HepG2 (cell line): ENCODE results near the gene NXF3. TPM values are rescaled to one million over a fixed set of nuclear protein-coding genes. Genes with fewer than 3 reads are reported as not detected.

Source experiments
- ATAC-seq: fragments of 200-7000 bp; cut with Tn5 transposase; 3 replicates; pipeline ENCODE4 v1.9.1; 2020; ENCODE audit warnings: mild to moderate bottlenecking, moderate library complexity
- BruUV-seq: library from RNA; stranded (reverse); fragments of 400-500 nt; replicated peaks from 2 replicates; lab custom pipeline; 2021; lab: Mats Ljungman, UMichigan
- CTCF ChIA-PET: fragments of 300-600 bp; formaldehyde crosslinking; extraction: SDS; loops from one replicate; lab custom pipeline; 2021; ENCODE audit warnings: low total read pairs, inconsistent platforms, low intra/inter-chr PET ratio; lab: Yijun Ruan, JAX
- POLR2A ChIA-PET: fragments of 350-600 bp; sonication (Branson Sonifier 250); formaldehyde crosslinking; loops from one replicate; lab custom pipeline; 2020; ENCODE audit warnings: antibody characterized with exemption, inconsistent platforms; lab: Yijun Ruan, JAX
- DNase-seq: peaks from one replicate; pipeline ENCODE4 v3.0.0-alpha.2; 2015; ENCODE audit warnings: low spot score
- FAIRE-seq: peaks from 3 replicates; lab custom pipeline; 2011; peaks lifted over from hg19 to GRCh38; lab: Jason Lieb, UNC
- H2AFZ ChIP-seq: one replicate; pipeline ENCODE4 v1.6.1; 2011; ENCODE audit warnings: low read length, inconsistent platforms
- H3K27ac ChIP-seq: fragments of 300-600 bp; 3 replicates; pipeline ENCODE4 v1.8.0; 2011; ENCODE audit warnings: mixed run types, mild to moderate bottlenecking, mixed read lengths, low read length, inconsistent platforms; ENCODE audit not compliant: insufficient read depth; ENCODE audit errors: extremely low read length
- H3K27me3 ChIP-seq, 2 experiments: fragments of 200-600 bp in 1 of 2; 2 replicates in 1 of 2; 3 replicates in 1 of 2; pipeline versions ENCODE4 v1.6.0 to v1.8.0; 2011; ENCODE audit warnings: low read length in 2 of 2, mild to moderate bottlenecking in 2 of 2, moderate library complexity in 2 of 2, inconsistent platforms in 1 of 2; ENCODE audit not compliant: insufficient read depth in 2 of 2, control insufficient read depth in 1 of 2
- H3K36me3 ChIP-seq, 2 experiments: fragments of 200-600 bp in 1 of 2; replicated peaks in 1 of 2; 2 replicates in 1 of 2; 3 replicates in 1 of 2; pipeline versions ENCODE4 v1.5.1 to v1.8.0; 2011; ENCODE audit warnings: low read length in 2 of 2, inconsistent platforms in 1 of 2; ENCODE audit not compliant: insufficient read depth in 2 of 2, control insufficient read depth in 1 of 2
- H3K4me1 ChIP-seq: 2 replicates; pipeline ENCODE4 v1.5.1; 2012; ENCODE audit warnings: low read length, inconsistent platforms; ENCODE audit not compliant: insufficient read depth
- H3K4me2 ChIP-seq: 2 replicates; pipeline ENCODE4 v1.6.0; 2011; ENCODE audit warnings: low read depth, low read length, inconsistent platforms
- H3K4me3 ChIP-seq, 3 experiments: fragments of 200-600 bp in 1 of 3; sonication (generic), shearing (Covaris generic) in 1 of 3; replicated peaks in 1 of 3; 2 replicates each; pipeline ENCODE4 v1.5.1; 2011 to 2016; ENCODE audit warnings: low read length in 3 of 3, inconsistent platforms in 2 of 3, low read depth in 2 of 3, mild to moderate bottlenecking in 2 of 3, control low read depth in 1 of 3, mixed read lengths in 1 of 3; ENCODE audit not compliant: insufficient read depth in 1 of 3
- H3K79me2 ChIP-seq: one replicate; pipeline ENCODE4 v1.6.1; 2011; ENCODE audit warnings: low read length, inconsistent platforms; ENCODE audit not compliant: insufficient read depth
- H3K9ac ChIP-seq: 2 replicates; pipeline ENCODE4 v1.6.0; 2011; ENCODE audit warnings: mild to moderate bottlenecking, low read depth, low read length, inconsistent platforms; ENCODE audit not compliant: insufficient read depth
- H3K9me3 ChIP-seq: 2 replicates; pipeline ENCODE4 v1.5.1; 2012; ENCODE audit warnings: mild to moderate bottlenecking, low read length
- H4K20me1 ChIP-seq: 2 replicates; pipeline ENCODE4 v1.6.0; 2011; ENCODE audit warnings: inconsistent platforms, mild to moderate bottlenecking, low read length, moderate library complexity; ENCODE audit not compliant: insufficient read depth
- DNMT1 ChIP-seq: sonication (generic); formaldehyde crosslinking; IDR thresholded peaks from 2 replicates; pipeline ENCODE4 v1.5.1; 2020; ENCODE audit warnings: mild to moderate bottlenecking, missing genetic modification reagents
- FLYWCH1 ChIP-seq: sonication (generic); formaldehyde crosslinking; IDR thresholded peaks from 2 replicates; pipeline ENCODE4 v1.8.1; 2023; ENCODE audit warnings: mild to moderate bottlenecking, missing genetic modification reagents
- IRX3 ChIP-seq: sonication (generic); formaldehyde crosslinking; IDR thresholded peaks from 2 replicates; pipeline ENCODE4 v1.8.1; 2023; ENCODE audit warnings: mild to moderate bottlenecking, low read depth, missing genetic modification reagents, borderline replicate concordance
- KDM6A ChIP-seq: IDR thresholded peaks from 2 replicates; pipeline ENCODE4 v1.6.1; 2016; ENCODE audit warnings: low read depth
- POLR2AphosphoS2 ChIP-seq: IDR thresholded peaks from 2 replicates; pipeline ENCODE4 v1.6.1; 2011; ENCODE audit warnings: low read depth, low read length, improper control_type of control experiment
- RFXAP ChIP-seq: sonication (generic); formaldehyde crosslinking; IDR thresholded peaks from 2 replicates; pipeline ENCODE4 v1.4.0; 2020; ENCODE audit warnings: missing genetic modification reagents, borderline replicate concordance
- SAP130 ChIP-seq: IDR thresholded peaks from 2 replicates; pipeline ENCODE4 v1.6.1; 2016; ENCODE audit warnings: low read depth
- YEATS4 ChIP-seq: sonication (generic); formaldehyde crosslinking; IDR thresholded peaks from 2 replicates; pipeline ENCODE4 v1.4.0; 2020; ENCODE audit warnings: missing genetic modification reagents, borderline replicate concordance
- ZFY ChIP-seq: sonication (generic); formaldehyde crosslinking; IDR thresholded peaks from 2 replicates; pipeline ENCODE4 v1.4.0; 2020; ENCODE audit warnings: missing genetic modification reagents
- ZNF142 ChIP-seq: sonication (generic); formaldehyde crosslinking; IDR thresholded peaks from 2 replicates; pipeline ENCODE4 v1.4.0; 2020; ENCODE audit warnings: missing genetic modification reagents
- ZNF160 ChIP-seq: sonication (generic); formaldehyde crosslinking; IDR thresholded peaks from 2 replicates; pipeline ENCODE4 v1.8.0; 2022; ENCODE audit warnings: mild to moderate bottlenecking, inconsistent platforms, missing genetic modification reagents
- ZNF207 ChIP-seq: fragments of 450-650 bp; IDR thresholded peaks from 2 replicates; pipeline ENCODE4 v1.6.1; 2016; ENCODE audit warnings: antibody characterized with exemption, borderline replicate concordance
- ZNF333 ChIP-seq: sonication (generic); formaldehyde crosslinking; IDR thresholded peaks from 2 replicates; pipeline ENCODE4 v1.4.0; 2020; ENCODE audit warnings: mild to moderate bottlenecking, missing genetic modification reagents, borderline replicate concordance
- ZNF674 ChIP-seq: sonication (generic); formaldehyde crosslinking; IDR thresholded peaks from 2 replicates; pipeline ENCODE4 v1.5.0; 2020; ENCODE audit warnings: low read depth, mild to moderate bottlenecking, missing genetic modification reagents
- ZNF800 ChIP-seq: sonication (generic); formaldehyde crosslinking; IDR thresholded peaks from 2 replicates; pipeline ENCODE4 v1.4.0; 2020; ENCODE audit warnings: missing genetic modification reagents
- ZNF83 ChIP-seq: sonication (generic); formaldehyde crosslinking; IDR thresholded peaks from 2 replicates; pipeline ENCODE4 v1.4.0; 2020; ENCODE audit warnings: missing genetic modification reagents, mild to moderate bottlenecking, borderline replicate concordance
- WGBS: methylation state at CpG from one replicate; pipeline ENCODE4 v1.1.6; 2017; ENCODE audit warnings: low lambda C conversion rate; 5-methylcytosine and 5-hydroxymethylcytosine counted together
- in situ Hi-C: cut with HindIII; loops from 2 replicates; pipeline ENCODE4 v1.10.0; 2017; ENCODE audit warnings: low pct_unique_long_range_greater_than_20kb; ENCODE audit not compliant: extremely low pct_ligation_motif_present
- intact Hi-C: fragments of 100-400 bp; cut with micrococcal nuclease; formaldehyde crosslinking; loops from one replicate; pipeline ENCODE4 v1.10.0; 2022; ENCODE audit not compliant: unreplicated experiment
- polyA plus RNA-seq, 8 experiments: library from polyadenylated mRNA; depleted of rRNA in 3 of 8; stranded (reverse) in 7 of 8; unstranded in 1 of 8; fragments of >200 nt; fragmentation: Illumina TruSeq in 4 of 8; extraction: Trizol in 4 of 8; gene quantifications; 2 replicates each; pipeline versions ENCODE4 v1.2.1 to v1.2.3, GENCODE V29; 2011 to 2016; ENCODE audit warnings: low read depth in 4 of 8, missing spikeins in 1 of 8, mixed read lengths in 1 of 8; ENCODE audit not compliant: insufficient read depth in 1 of 8
- total RNA-seq, 5 experiments: library from RNA; depleted of rRNA; stranded (reverse); fragments of >200 nt; fragmentation: Illumina TruSeq; extraction: Trizol; gene quantifications; 2 replicates each; pipeline ENCODE4 v1.2.3, GENCODE V29; 2016; ENCODE audit warnings: low read depth in 1 of 5

NXF3 gene
- total and polyA plus RNA-seq, 2 of the 13 experiments (the other 11 are each of a cell fraction or from before 2014, with no cell fraction given), result 0.05 TPM; not detected in 1

GRCh38 chrX:103120748-103121147, 27.8 kb upstream of the NXF3 start:
- POLR2A ChIA-PET, result no interaction called here
- H3K27me3 ChIP-seq, result no peaks in the 10 kb centered on the region
- H3K9me3 ChIP-seq, result no peaks in the 10 kb centered on the region
- TF ChIP-seq YEATS4 (no peak), ZNF333 (CRISPR knock-in tag) (no peak), ZNF83 (CRISPR knock-in tag) (no peak), ZNF674 (CRISPR knock-in tag) (no peak), ZNF160 (CRISPR knock-in tag) (no peak), ZNF142 (no peak), FLYWCH1 (CRISPR knock-in tag) (no peak), IRX3 (CRISPR knock-in tag) (no peak), ZNF207 (no peak), RFXAP (CRISPR knock-in tag) (no peak), POLR2AphosphoS2 (no peak), DNMT1 (CRISPR knock-in tag) (no peak), KDM6A (no peak), SAP130 (CRISPR knock-in tag) (no peak), ZFY (no peak), ZNF800 (CRISPR knock-in tag) (no peak)
- DNase-seq (no peak), FAIRE-seq (no peak), ATAC-seq (no peak)
- in situ Hi-C loops, result no loop called here
- 47% methylated on average over 5 of the region's 5 CpGs for WGBS
- H3K79me2 ChIP-seq, result no peaks in the 10 kb centered on the region
- no peaks in the 10 kb centered on the region for H3K4me1 ChIP-seq
- CTCF ChIA-PET, result no interaction called here
- no peaks in the 10 kb centered on the region for H4K20me1 ChIP-seq
- H3K4me3 ChIP-seq, result no peak overlapping the region
- BruUV-seq, result no TSS peak
- H3K36me3 ChIP-seq, result no peaks in the 10 kb centered on the region
- H3K4me2 ChIP-seq, result no peak overlapping the region
- no peak overlapping the region for H3K9ac ChIP-seq
- no peak overlapping the region for H3K27ac ChIP-seq
- intact Hi-C loops, result no loop called here
- H2AFZ ChIP-seq, result no peak overlapping the region
